Medulla oblongata (tissue), 1 donor: ENCODE results near the gene ARID3A.

Source experiments
- DNase-seq: peaks from one replicate; pipeline ENCODE4 v3.0.0-alpha.2; 2015; ENCODE audit errors: extremely low spot score

ARID3A gene

GRCh38 chr19:912181-913079 lies 13.4 kb upstream of the ARID3A start:
- DNase-seq = no peak

GRCh38 chr19:913080-913748 lies 12.6 kb upstream of the ARID3A start, which contains the start of gene R3HDM4:
Gene R3HDM4 (minus strand): TSS chr19:913219. CDS start chr19:913157, 62 bp downstream.
- DNase-seq = peak; percentile 68

- no peak for DNase-seq
Observed at GRCh38 chr19:916645-917322, 9.1 kb upstream of the ARID3A start.

- DNase-seq = no peak
Observed at GRCh38 chr19:917323-918151, 8.3 kb upstream of the ARID3A start, which contains the start of gene KISS1R. Gene KISS1R (plus strand): TSS chr19:917333. CDS start chr19:917503, 170 bp downstream.

- no peak for DNase-seq
Observed at GRCh38 chr19:918152-918437, 7.7 kb upstream of the ARID3A start.

GRCh38 chr19:918481-919198 lies 7.2 kb upstream of the ARID3A start:
- DNase-seq = no peak

- DNase-seq = no peak
Observed at GRCh38 chr19:919199-920050, 6.4 kb upstream of the ARID3A start.

GRCh38 chr19:920051-920864 lies 5.6 kb upstream of the ARID3A start:
- no peak for DNase-seq

GRCh38 chr19:924553-925086 lies 1.2 kb upstream of the ARID3A start:
- no peak for DNase-seq

- no peak for DNase-seq
Observed at GRCh38 chr19:925087-925525, 729 bp upstream of the ARID3A start.

GRCh38 chr19:926323-926588 lies 421 bp downstream of the ARID3A start:
- DNase-seq = no peak

- DNase-seq = peak; percentile 54
Observed at GRCh38 chr19:926589-927350, 935 bp downstream of the ARID3A start.

- DNase-seq = no peak
Observed at GRCh38 chr19:927351-927779, 1.5 kb downstream of the ARID3A start.

- DNase-seq = no peak
Observed at GRCh38 chr19:927780-928401, 2.1 kb downstream of the ARID3A start.

- no peak for DNase-seq
Observed at GRCh38 chr19:928471-929202, 2.8 kb downstream of the ARID3A start.

- DNase-seq = no peak
Observed at GRCh38 chr19:929203-929890, 3.5 kb downstream of the ARID3A start.

- DNase-seq = no peak
Observed at GRCh38 chr19:929891-930258, 4.0 kb downstream of the ARID3A start.
